Caki2 (cell line): ENCODE data around the gene IMPDH2. TPM values are rescaled to one million over a fixed set of nuclear protein-coding genes. Genes with fewer than 3 reads are reported as not detected.
A peak's percentile ranks its signal among the peaks of the same experiment; 100 is the strongest.

Experiments used
- DNase-seq: peaks from one replicate; pipeline ENCODE4 v3.0.0-alpha.2; 2015; ENCODE audit warnings: low read depth
- in situ Hi-C: cut with HindIII; loops from 2 replicates; pipeline ENCODE4 v1.10.0; 2016; ENCODE audit warnings: low sequenced_read_pairs, low pct_unique_long_range_greater_than_20kb, mixed read lengths
- total RNA-seq: library from RNA; depleted of rRNA; stranded (reverse); fragments of >200 nt; shearing (Covaris generic); gene quantifications from 2 replicates; pipeline ENCODE4 v1.2.3, GENCODE V29; 2014; ENCODE audit warnings: low replicate concordance; rRNA removed

The IMPDH2 gene
- total RNA-seq, 1 experiment from 2014 or later, result 291 TPM

DNA sequence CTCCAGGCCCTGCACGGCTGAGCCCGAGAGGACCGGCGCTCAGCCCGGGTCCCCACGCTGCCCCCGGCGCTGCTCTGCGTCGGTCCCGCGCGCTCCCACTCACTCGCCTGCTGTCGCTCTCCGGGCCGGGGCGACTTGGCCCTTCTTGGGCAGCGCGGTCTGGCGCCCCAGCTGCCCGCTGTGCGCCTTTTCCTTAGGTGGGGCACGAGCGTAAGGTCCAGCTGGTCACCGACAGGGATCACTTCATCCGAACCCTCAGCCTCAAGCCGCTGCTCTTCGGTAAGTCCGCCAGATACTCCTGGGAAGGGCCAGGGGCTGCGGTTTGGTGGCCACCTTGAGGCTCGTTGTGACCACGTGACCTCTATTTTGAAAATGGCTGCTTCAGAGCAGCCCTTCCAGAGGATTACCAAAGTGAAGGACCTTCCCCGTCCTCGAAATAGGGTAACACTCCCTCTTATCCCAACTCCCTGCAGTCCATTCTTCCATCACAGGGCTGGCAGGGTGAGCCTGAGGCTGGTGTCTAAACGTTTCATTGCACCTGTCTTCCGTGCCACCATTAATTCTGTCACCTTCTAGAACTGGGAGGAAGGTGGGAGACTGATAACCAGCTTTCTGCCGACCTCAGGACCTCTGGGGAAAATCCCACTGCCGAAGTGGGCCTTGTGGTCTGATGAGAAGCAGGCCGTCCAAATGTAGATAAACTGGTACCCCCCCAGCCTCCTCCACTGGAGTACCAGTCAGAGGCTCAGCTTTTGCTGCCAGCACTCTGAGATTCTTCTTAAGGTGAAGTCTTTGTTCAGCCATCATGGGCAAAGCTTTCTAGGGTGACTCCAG is 38.3 kb downstream of the IMPDH2 start:
- peak; percentile 32 for DNase-seq
- in situ Hi-C loops, result no loop called here

DNA sequence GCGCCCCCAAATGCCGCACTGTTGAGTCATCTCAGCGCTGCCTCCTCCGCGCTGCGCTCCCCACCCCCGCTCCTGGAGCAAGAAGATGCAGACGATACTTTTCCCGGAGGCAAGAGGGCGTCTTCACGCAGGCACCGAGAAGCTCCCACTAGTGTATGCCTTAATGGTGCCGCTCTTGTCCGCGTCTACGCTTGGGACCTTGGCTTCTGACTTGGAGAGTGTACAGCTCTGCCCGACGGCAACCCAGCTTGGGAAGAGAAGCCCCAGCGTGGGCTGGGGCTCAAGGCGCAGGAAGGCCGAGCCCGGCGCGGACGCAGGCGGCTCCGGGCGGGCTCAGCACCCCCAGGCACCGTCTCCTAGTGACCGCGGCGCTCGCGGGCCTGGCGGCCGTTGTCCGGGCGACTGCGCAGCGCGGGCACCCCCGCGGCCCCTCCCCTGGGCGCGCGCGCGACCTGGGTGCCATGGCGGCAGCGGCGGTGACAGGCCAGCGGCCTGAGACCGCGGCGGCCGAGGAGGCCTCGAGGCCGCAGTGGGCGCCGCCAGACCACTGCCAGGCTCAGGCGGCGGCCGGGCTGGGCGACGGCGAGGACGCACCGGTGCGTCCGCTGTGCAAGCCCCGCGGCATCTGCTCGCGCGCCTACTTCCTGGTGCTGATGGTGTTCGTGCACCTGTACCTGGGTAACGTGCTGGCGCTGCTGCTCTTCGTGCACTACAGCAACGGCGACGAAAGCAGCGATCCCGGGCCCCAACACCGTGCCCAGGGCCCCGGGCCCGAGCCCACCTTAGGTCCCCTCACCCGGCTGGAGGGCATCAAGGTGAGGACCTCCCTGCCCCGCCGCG is 39.2 kb downstream of the IMPDH2 start, which contains the start of gene P4HTM:
P4HTM (plus strand) TSS at position 446 of the 840 bp plus-strand sequence; CDS start at position 462, 16 bp downstream.
- in situ Hi-C loops, result no loop called here
- peak; percentile 86 for DNase-seq

DNA sequence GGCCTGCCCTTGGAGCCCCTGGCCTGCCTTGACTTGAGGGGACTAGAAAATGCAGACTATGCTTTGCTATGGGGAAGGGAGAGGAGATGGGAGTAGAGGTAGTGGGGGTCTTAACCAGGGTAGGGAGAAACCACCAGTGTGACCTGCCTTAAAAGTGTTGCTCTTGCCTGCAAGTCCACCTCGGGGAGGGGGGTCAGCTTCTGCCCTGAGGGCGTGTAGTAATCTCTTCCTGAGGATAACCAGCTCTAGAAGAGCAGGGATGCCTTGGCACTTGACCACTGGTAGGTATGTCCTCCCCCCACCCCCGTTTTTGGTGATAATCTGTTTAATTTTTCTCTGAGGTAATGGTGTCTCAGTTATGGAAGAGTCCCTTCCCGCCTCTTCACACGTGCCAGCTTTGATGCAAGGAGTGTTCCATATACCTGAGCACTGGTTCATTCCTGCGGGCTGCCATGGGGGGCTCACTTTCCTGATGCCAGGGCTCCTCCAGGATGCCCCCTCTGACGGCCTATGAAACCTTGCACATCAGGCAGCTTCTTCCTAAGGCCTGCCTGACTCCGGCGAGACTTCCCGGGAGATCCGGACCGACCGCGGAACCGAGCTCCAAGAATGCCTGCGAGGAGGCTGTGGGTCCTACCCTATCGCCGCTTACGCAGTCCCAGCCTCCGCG is 39.9 kb downstream of the IMPDH2 start:
- in situ Hi-C loops, result no loop called here

DNA sequence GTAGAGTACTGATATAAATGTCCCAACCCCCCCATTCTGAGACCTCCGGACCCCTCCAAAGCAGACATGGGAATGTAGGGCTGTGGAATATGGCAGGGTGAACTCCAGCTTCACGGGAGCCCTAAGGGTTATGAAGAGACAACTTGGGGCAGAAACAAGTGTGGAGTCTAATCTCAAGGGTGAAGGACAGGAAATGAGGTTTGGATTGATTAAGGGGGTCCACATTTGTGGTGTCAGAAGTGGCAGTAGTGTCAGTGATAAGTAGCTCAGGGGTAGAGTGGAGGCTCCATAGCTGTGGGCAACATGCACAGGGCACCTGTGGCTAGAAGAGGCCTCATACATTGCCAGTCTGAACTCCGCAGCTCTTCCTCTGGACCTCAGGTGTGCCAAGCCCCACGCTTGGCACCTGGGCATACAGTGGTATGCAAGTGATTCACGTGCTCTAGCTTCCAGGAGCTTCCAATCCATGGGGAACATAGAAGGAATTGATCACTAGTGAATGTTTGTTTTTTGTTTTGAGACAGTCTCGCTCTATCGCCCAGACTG is 43.3 kb downstream of the IMPDH2 start:
- in situ Hi-C loops, result no loop called here

More for the DNA sequence above, 39.9 kb downstream of the IMPDH2 start:
- no peak for DNase-seq

DNA sequence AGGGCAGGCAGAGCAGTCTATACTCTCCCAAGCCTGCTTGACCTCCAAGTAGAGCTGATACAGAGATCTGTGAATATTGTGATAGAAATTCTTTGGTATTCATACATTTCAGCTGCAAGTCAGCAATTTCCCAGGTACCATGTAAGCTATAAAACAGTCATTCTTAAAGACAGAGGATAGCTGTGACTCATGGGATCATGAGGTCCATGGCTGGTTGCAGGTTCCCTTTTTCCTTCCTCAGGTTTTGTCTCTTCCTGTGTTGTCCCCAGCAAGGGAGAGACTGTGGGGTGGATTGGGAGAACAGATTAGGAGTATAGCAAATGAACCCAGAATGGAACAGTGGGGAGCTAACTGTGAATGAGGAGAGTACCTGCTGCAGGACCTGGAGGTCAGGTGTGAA is 44.5 kb downstream of the IMPDH2 start:
- in situ Hi-C loops, result no loop called here
- DNase-seq, result no peak

More for the DNA sequence above, 43.3 kb downstream of the IMPDH2 start:
- no peak for DNase-seq

GRCh38 chr3:48983096-48983495 is 46.1 kb downstream of the IMPDH2 start:
- in situ Hi-C loops, result no loop called here
- DNase-seq, result no peak

GRCh38 chr3:48982686-48983085 is 46.5 kb downstream of the IMPDH2 start:
- in situ Hi-C loops, result no loop called here
- no peak for DNase-seq

- DNase-seq, result no peak
- in situ Hi-C loops, result no loop called here
Observed at GRCh38 chr3:48982016-48982415, 47.2 kb downstream of the IMPDH2 start.

- in situ Hi-C loops, result no loop called here
- DNase-seq, result no peak
Observed at GRCh38 chr3:48980295-48980694, 48.9 kb downstream of the IMPDH2 start.

- in situ Hi-C loops, result no loop called here
- DNase-seq, result no peak
Observed at GRCh38 chr3:48979451-48979850, 49.7 kb downstream of the IMPDH2 start.

Other genes starting within 250 kb of the IMPDH2 start
- gene PRKAR2A, start 181.5 kb downstream of the IMPDH2 start, total RNA-seq, result 6.5 and 7.3 TPM in 2 replicates
- 11.0 and 26.8 TPM in 2 replicates for gene SLC25A20, start 130.5 kb downstream of the IMPDH2 start, total RNA-seq
- 67.2 and 83.3 TPM in 2 replicates for gene ARIH2, start 110.6 kb downstream of the IMPDH2 start, total RNA-seq
- gene P4HTM, start 39.2 kb downstream of the IMPDH2 start, total RNA-seq, result 65.2 and 72.9 TPM in 2 replicates
- 38.0 and 38.2 TPM in 2 replicates for gene WDR6, start 22.0 kb downstream of the IMPDH2 start, total RNA-seq
- gene DALRD3, start 10.8 kb downstream of the IMPDH2 start, total RNA-seq, result 63.4 and 69.7 TPM in 2 replicates
- 170 and 175 TPM in 2 replicates for gene NDUFAF3, start 7.3 kb downstream of the IMPDH2 start, total RNA-seq
- 88.8 and 107 TPM in 2 replicates for gene QRICH1, start 64.7 kb upstream of the IMPDH2 start, total RNA-seq
- 241 and 326 TPM in 2 replicates for gene QARS1, start 75.4 kb upstream of the IMPDH2 start, total RNA-seq
- gene USP19, start 91.4 kb upstream of the IMPDH2 start, total RNA-seq, result 37.0 and 42.1 TPM in 2 replicates
- gene LAMB2, start 103.7 kb upstream of the IMPDH2 start, total RNA-seq, result 98.6 and 112 TPM in 2 replicates
- 22.9 and 31.2 TPM in 2 replicates for gene CCDC71, start 136.9 kb upstream of the IMPDH2 start, total RNA-seq
- gene KLHDC8B, start 142.2 kb upstream of the IMPDH2 start, total RNA-seq, result 14.8 and 26.2 TPM in 2 replicates
- gene C3orf62, start 247.8 kb upstream of the IMPDH2 start, total RNA-seq, result 0.14 TPM in 1 of 2 replicates, not detected in the other